Embryonic facial prominence (tissue), 1 donor: ENCODE data around the gene NTRK3.

ENCODE experiments used
- DNase-seq: peaks from one replicate; pipeline ENCODE4 v3.0.0-alpha.2; 2016; ENCODE audit errors: extremely low spot score

NTRK3 gene

DNA sequence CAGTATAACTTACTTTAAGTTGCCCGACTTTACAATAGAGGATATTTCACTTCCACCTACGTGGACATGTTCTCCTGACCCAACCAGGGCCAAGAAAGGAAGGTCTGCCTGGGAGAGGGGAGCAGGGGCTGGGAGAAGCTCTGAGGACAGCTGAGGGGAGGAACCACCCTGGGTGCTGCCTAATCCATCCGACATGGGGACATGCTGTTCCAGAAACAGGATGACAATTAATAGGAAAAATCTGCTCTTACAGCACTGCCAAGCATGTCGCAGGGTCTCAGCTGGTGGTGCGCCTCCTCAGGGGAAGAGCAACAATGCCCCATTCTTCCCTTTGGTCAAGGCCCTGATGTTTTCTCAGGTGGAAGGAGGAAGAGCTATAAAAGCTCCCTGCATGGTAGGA, 132.3 kb downstream of the NTRK3 start:
- DNase-seq = no peak

GRCh38 chr15:88121968-88122530, 134.5 kb downstream of the NTRK3 start:
- no peak for DNase-seq

DNA sequence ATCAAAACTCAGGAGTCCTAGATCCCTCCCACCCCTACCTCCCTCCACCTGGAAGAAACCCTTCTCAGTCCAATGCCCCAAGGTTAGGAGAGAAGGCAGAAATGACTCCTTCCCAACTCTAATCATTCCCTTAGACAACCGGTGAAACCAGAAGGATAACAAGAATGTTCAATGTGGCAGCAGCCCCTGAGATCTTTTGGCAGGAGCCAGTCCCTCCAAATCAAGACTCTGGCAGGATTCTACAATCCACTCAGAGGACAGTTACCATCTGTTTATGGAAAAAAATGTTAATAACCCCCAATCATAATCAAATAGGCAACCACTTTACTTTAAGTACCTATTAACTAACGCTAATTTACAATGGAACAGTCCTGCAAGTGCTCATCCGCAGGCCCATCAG, 136.5 kb downstream of the NTRK3 start:
- no peak for DNase-seq

GRCh38 chr15:88118741-88119140, 137.8 kb downstream of the NTRK3 start:
- DNase-seq = no peak

- DNase-seq = no peak
Observed at GRCh38 chr15:88118035-88118434, 138.5 kb downstream of the NTRK3 start.

GRCh38 chr15:88115486-88116152, 140.9 kb downstream of the NTRK3 start:
- DNase-seq = no peak

GRCh38 chr15:88113613-88114308, 142.8 kb downstream of the NTRK3 start:
- no peak for DNase-seq

DNA sequence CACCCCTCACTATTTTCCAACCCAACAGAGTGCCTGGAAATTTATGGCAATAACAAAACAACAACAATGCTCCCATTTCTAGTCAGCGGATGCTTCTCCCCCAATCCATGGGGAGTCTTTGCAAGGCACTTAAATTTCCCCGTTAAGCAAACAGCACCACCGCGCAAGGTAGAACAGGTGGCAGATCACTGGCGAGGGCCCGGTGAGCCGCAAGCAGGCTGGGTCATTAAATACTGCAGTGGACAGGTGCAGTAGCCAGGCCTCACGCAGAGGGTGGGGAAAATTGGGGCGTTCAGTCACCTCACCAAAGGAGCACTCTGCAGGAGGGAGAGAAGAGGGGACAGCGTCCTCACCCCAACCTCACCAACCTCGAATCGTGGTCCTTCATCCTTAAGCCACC, 147.5 kb downstream of the NTRK3 start:
- no peak for DNase-seq

DNA sequence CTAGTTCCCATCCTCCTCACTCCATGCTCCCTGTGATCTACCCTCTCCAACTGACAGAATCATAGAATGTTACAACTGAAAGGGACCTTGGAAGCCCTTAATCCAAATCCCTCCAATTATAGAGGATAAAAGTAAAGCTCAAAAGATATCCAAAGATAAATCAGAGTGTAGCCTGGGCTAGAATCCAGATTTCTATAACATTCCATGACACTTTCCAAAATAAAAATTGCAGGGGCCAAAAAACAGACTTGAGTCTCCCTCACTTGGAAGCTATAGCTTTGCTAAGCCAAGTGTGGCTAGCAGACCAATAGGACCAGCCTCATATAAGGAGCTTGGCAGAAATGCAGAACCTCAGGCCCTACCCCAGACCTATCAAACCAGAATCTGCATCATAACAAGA, 148.1 kb downstream of the NTRK3 start:
- no peak for DNase-seq

DNA sequence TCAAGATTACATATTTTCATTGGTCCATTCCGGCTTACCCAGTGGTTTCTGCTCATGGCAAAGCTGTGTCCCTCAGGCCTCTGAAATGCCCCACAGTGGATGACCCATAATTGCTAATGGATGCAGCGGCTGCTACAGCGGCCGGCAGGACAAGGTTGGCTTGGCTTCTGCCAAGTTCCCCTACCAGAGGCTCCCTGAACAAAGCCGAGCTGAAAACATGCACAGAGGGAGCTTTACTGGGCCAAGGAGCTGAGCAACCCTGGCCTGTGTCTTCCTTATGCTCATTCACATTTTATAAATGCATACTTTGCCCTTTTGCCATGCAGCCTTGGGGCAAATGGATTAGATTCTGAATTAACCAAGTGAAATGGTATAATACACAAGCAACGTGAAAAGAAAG, 150.5 kb downstream of the NTRK3 start:
- DNase-seq = no peak

GRCh38 chr15:88104357-88104756, 152.2 kb downstream of the NTRK3 start:
- DNase-seq = no peak

DNA sequence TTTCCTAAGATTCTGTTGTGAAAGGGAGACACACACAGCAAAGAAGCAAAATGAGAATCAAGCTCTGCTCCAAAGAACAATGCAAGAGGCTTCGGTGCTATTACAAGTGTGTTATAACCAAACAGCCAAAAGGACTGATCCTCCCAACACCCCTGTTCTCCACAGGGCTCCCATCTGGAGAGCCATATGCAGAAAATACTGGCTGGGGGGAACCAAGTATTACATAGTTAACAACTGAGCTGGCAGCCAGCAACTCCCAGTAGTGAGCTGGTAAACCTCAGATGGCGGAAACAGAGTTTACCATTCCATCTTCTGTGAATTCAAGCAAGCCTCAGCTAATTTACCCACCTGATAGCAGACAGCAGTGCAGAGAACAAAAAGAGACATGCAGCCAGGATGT, 156.4 kb downstream of the NTRK3 start:
- no peak for DNase-seq

DNA sequence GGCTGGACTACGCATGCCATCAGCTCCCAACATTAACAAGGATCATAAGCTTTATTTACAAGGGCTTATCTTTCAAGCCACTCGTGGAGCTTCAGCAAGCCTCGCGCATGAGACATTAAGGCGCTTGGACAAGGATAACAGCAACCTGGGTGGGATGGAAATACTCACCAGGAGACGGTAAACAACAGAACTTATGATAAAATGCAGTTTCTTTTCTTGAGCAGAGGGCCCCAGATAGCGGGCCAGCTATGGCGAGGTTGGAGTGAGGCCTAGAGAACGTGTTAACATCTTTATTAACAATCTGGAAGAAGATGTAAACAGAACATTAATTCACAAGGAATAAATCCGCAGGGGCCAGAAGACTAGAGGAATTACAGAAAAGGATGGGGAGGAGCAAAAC, 158.2 kb downstream of the NTRK3 start:
- DNase-seq = no peak

GRCh38 chr15:88091444-88092016, 165.0 kb downstream of the NTRK3 start:
- DNase-seq = no peak

DNA sequence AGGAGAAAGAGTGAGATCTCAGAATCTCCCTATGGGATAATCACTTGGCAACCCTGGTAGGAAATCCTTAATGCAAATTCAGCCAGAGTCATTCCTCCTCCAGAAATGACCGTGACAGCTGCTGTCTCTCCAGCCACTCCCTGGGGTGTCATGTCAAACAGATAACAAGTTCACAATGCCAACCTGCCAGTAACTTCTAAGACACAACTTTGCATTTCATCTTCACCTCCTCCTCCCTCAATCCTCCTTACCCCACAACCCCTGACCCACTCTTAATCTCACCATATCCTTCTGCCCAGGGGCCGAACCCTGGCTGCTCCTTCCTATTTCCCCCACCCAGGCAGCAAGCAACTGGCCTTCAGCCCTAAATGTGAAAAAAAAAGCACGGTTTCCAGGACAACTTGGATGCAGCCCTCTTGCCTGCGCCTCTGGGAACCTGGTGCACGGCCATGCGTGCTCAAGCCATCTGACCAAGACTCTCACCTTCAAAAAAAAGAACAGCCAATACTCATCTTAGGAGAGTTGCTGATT, 166.0 kb downstream of the NTRK3 start:
- DNase-seq = no peak

- DNase-seq = no peak
Observed at GRCh38 chr15:88089731-88090130, 166.8 kb downstream of the NTRK3 start.

GRCh38 chr15:88089024-88089620, 167.4 kb downstream of the NTRK3 start:
- DNase-seq = no peak

GRCh38 chr15:88083811-88084760, 172.5 kb downstream of the NTRK3 start:
- DNase-seq = peak; percentile 36

DNA sequence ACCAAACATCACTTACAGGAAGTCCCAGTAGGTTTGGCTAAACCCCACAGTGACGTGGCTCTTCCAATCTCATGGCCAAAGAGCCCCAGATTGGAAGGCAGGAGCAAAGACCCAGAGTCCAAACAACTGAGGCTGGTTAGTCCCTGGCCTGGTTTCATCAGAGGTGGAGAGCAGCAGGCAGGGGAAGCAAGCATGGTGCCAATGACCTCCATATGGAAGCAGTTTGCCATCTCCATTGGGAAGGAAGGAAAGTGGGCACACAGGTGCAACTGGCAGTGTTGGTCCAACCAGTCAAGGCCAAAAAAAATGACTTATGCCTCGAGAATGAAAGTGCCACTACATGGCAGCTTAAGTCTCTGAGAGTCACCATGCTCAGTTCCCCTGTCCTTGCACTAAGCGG, 175.9 kb downstream of the NTRK3 start:
- DNase-seq = no peak

DNA sequence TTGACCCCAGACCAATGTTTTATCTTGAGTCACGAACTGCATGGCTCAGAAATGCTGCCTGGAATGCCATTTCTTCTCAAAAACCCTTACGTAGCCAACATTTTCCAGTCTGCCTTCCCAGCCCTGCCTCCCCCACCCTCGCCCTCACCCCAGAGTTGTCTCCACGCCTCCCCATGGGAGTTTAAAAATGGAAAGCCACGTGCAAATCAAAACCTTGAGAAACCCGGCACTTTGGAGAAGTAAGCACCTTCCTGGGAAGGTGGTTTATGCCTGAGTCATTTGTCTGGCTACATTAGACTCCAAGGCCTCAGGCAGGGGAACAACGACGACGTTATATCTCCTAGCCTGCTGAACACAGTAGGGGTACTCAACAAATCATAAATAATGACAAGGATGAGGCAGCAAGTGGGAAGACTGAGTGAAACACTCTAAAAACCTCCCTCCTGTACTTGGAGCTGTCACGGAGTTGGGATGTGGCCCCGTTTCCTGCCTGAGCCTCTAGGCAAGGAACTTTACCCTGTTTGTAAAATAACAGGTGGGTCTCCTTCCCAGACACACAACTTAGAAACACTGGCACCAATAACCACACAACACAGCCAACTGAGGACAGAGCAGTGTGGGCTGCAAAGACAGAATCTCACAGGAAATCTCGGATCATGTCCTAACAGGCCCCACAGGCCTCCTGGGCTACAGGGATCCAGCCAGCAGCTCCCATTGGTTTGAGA, 179.1 kb downstream of the NTRK3 start:
- no peak for DNase-seq
